GM12891 (cell line): ENCODE results near the gene PTK7.

Experiments
- DNase-seq: peaks from one replicate; pipeline ENCODE4 v3.0.0; 2011; ENCODE audit warnings: low spot score; ENCODE audit not compliant: insufficient read length
- FAIRE-seq: peaks from 2 replicates; lab custom pipeline; 2011; peaks lifted over from hg19 to GRCh38; lab: Jason Lieb, UNC
- PAX5 ChIP-seq: IDR thresholded peaks from 2 replicates; pipeline ENCODE4 v1.6.1; 2011; ENCODE audit warnings: low read length, moderate library complexity, mild to moderate bottlenecking; ENCODE audit not compliant: insufficient read depth, severe bottlenecking
- POLR2A ChIP-seq: IDR thresholded peaks from 2 replicates; pipeline ENCODE4 v1.6.1; 2011; ENCODE audit warnings: low read depth, low read length, control low read depth
- POLR2AphosphoS5 ChIP-seq: IDR thresholded peaks from 2 replicates; pipeline ENCODE4 v1.6.1; 2011; ENCODE audit warnings: low read depth, low read length, control low read depth
- POU2F2 ChIP-seq: IDR thresholded peaks from 2 replicates; pipeline ENCODE4 v1.6.1; 2011; ENCODE audit warnings: low read depth, mild to moderate bottlenecking, control low read depth, low read length, moderate library complexity
- SPI1 ChIP-seq: IDR thresholded peaks from 2 replicates; pipeline ENCODE4 v1.6.1; 2011; ENCODE audit warnings: low read depth, low read length, control low read depth
- TAF1 ChIP-seq: IDR thresholded peaks from 2 replicates; pipeline ENCODE4 v1.6.1; 2011; ENCODE audit warnings: low read depth, low read length, control low read depth

The PTK7 gene

DNA sequence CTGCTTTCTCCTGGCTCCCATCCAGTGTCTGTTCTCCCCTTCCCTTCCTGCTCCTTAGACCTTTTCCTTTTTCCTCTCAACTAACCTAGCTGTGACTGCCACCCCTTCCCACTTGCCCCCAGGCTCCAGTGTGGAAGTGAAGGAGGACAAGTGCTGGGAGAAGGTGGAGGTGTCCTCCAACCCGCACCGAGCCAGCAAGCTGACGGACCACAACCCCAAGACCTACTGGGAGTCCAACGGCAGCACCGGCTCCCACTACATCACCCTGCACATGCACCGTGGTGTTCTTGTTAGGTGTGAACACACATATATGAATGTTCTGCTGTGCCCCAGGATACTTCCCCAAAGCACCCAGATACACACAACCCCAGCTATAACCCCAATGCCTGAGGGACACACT is 124.4 kb downstream of the PTK7 start:
- DNase-seq: no peak
- FAIRE-seq: no peak
- TF ChIP-seq POLR2A: no peak
- no peak for TF ChIP-seq POLR2AphosphoS5
- TF ChIP-seq POU2F2: no peak
- no peak for TF ChIP-seq TAF1
- no peak for TF ChIP-seq SPI1
- no peak for TF ChIP-seq PAX5

DNA sequence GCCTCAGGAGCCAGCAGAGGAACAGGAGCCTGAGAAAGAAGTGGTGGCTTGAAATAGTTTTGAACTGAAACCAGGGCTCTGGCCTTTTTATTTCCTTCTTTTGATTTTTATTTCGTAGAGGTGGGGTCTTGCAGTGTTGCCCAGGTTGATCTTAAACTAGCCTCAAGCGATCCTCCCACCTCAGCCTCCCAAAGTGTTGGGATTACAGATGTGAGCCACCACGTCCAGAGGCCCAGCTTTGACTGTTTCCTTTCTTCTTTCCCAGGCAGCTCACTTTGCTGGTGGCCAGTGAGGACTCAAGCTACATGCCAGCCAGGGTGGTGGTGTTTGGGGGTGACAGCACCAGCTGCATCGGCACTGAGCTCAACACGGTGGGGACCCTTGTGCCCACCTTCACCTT is 126.3 kb downstream of the PTK7 start:
- TF ChIP-seq PAX5 (no peak), POLR2AphosphoS5 (no peak), SPI1 (no peak)
- no peak for FAIRE-seq
- DNase-seq: no peak

DNA sequence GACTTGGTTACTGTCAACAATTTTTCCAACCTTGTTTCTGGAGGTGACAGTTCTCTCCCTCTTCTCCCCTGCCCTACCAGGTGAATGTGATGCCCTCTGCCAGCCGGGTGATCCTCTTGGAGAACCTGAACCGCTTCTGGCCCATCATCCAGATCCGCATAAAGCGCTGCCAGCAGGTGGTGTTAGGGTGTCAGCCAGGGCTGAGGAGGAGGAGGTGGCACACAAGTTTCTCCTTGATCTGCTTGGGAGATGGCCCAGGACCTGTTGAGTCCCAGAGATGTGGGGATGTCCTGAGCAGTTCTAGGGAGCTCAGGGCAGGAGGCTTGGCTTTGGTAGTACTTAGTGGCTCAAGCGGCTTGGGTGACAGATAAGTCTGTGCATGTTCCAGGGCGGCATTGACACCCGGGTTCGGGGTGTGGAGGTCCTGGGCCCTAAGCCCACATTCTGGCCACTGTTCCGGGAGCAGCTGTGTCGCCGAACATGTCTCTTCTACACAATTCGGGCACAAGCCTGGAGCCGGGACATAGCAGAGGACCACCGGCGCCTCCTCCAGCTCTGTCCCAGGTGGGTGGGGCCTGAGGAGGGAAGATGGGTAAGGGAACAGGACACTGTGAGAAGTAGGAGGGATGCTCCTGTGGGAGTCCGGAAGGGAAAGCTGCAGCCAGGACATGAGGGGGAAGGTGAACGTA is 127.1 kb downstream of the PTK7 start:
- no peak for DNase-seq
- no peak for FAIRE-seq
- no peak for TF ChIP-seq PAX5

DNA sequence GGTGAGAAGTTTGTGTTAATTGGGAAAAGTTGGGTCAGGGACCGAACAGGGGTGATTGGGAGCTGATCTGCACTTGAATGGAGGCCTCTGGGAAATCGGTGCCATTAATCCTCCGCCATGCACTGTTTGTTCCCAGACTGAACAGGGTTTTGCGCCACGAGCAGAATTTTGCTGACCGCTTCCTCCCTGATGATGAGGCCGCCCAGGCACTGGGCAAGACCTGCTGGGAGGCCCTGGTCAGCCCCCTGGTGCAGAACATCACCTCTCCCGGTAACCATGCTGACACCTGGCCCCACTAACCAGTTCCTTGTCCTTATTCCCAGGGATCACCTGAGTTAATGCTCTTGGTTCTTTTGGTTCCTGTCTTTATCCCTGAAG is 127.6 kb downstream of the PTK7 start:
- TF ChIP-seq SPI1: no peak
- TF ChIP-seq TAF1: no peak
- no peak for TF ChIP-seq PAX5
- TF ChIP-seq POU2F2: no peak
- no peak for TF ChIP-seq POLR2AphosphoS5
- no peak for TF ChIP-seq POLR2A
- no peak for FAIRE-seq
- no peak for DNase-seq

DNA sequence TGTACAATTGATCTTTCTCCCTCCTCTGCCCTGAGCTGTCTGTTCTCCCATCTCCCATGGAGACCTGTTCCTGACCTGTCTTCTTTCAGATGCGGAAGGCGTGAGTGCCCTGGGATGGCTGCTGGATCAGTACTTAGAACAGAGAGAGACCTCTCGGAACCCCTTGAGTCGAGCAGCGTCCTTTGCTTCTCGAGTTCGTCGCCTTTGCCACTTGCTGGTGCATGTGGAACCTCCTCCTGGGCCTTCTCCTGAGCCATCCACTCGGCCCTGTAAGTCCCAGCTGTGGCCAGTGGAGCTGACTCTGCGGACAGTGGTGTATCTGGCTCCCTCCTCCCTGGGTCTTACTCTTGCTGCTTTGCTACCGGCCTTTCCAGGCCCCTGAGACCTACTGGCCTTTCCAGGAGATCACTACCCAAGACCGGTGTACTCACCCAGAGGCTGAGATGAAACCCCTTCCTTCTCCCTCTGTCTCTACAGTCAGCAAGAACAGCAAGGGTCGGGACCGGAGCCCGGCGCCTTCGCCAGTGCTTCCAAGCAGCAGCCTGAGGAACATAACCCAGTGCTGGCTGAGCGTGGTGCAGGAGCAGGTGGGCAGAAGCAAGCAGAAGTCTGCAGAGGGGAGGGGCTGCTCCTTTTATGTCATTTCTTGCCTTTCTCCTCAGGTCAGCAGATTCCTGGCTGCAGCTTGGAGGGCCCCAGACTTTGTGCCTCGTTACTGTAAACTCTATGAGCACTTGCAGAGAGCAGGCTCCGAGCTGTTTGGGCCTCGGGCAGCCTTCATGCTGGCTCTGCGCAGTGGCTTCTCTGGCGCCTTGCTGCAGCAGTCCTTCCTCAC is 128.4 kb downstream of the PTK7 start:
- TF ChIP-seq POU2F2 (no peak), PAX5 (no peak), POLR2AphosphoS5 (no peak), TAF1 (no peak), SPI1 (no peak), POLR2A (no peak)
- FAIRE-seq (no peak), DNase-seq (no peak)

DNA sequence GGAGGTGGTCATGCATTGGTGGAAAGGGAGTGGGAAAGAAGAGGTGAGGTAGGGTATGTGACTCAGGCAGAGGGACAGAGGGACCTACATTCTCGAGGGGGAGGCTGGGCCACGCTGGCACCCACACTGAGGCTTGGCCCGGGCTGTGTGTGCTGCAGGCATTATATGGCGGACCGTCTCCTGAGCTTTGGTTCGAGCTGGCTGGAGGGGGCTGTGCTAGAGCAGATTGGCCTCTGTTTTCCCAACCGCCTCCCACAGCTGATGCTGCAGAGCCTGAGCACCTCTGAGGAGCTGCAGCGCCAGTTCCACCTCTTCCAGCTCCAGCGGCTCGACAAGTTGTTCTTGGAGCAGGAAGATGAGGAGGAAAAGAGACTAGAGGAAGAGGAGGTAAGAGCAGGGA is 129.7 kb downstream of the PTK7 start:
- TF ChIP-seq POLR2AphosphoS5: no peak
- no peak for TF ChIP-seq PAX5
- no peak for TF ChIP-seq POLR2A
- no peak for TF ChIP-seq POU2F2
- TF ChIP-seq SPI1: no peak
- DNase-seq (no peak), FAIRE-seq (no peak)

DNA sequence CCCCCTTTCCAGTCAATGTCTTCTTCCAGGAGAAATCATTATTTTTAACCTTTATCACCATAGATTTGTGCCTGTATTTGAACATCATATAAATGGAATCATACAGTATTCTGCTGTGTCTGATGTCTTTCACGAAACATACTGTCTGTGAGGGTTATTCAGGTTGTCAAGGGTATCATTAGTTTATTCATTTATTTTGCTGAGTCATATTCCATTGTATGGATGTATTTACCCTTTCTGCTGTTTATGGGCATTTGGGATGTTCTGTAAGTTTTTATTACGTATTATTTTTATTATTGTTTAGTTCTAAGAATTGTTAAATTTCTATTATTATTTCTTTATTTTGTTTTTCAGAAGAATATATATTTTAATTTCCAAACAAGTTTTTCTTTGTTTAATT is 131.2 kb downstream of the PTK7 start:
- no peak for DNase-seq
- TF ChIP-seq POLR2A (no peak), SPI1 (no peak), POU2F2 (no peak), PAX5 (no peak), TAF1 (no peak), POLR2AphosphoS5 (no peak)
- FAIRE-seq: no peak
